MM.1S (cell line): Measurements from ENCODE around the gene TMEM135.

Experiments used
- EZH2phosphoT487 ChIP-seq: fragments of 300-600 bp; sonication (generic); IDR thresholded peaks from 2 replicates; pipeline ENCODE4 v1.6.1; 2018; ENCODE audit warnings: antibody characterized with exemption, low read length
- TF ChIP-seq, protein P1 (sequence below): fragments of 300-600 bp; sonication (generic); IDR thresholded peaks from 2 replicates; pipeline ENCODE4 v1.5.1; 2016; ENCODE audit warnings: antibody characterized with exemption, low read length, mixed read lengths

- TF ChIP-seq, protein P1, sequence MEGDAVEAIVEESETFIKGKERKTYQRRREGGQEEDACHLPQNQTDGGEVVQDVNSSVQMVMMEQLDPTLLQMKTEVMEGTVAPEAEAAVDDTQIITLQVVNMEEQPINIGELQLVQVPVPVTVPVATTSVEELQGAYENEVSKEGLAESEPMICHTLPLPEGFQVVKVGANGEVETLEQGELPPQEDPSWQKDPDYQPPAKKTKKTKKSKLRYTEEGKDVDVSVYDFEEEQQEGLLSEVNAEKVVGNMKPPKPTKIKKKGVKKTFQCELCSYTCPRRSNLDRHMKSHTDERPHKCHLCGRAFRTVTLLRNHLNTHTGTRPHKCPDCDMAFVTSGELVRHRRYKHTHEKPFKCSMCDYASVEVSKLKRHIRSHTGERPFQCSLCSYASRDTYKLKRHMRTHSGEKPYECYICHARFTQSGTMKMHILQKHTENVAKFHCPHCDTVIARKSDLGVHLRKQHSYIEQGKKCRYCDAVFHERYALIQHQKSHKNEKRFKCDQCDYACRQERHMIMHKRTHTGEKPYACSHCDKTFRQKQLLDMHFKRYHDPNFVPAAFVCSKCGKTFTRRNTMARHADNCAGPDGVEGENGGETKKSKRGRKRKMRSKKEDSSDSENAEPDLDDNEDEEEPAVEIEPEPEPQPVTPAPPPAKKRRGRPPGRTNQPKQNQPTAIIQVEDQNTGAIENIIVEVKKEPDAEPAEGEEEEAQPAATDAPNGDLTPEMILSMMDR: no peak
- no peak for TF ChIP-seq EZH2phosphoT487
Measured at GRCh38 chr11:87201376-87201775, 163.6 kb downstream of the TMEM135 start.
